OCI-LY7 (cell line): Measurements from ENCODE around the gene MTARC2. TPM values are rescaled to one million over a fixed set of nuclear protein-coding genes. Genes with fewer than 3 reads are reported as not detected.

Experiments used
- BruUV-seq: library from RNA; stranded (reverse); fragments of 400-500 nt; replicated peaks from 2 replicates; lab custom pipeline; 2021; lab: Mats Ljungman, UMichigan
- CTCF ChIA-PET: fragments of 300-600 bp; sonication (Branson Sonifier 250); formaldehyde crosslinking; loops from one replicate; lab custom pipeline; 2022; ENCODE audit warnings: antibody characterized with exemption; ENCODE audit not compliant: unreplicated experiment; lab: Charles Lee
- POLR2A ChIA-PET: fragments of 300-600 bp; sonication (Branson Sonifier 250); formaldehyde crosslinking; loops from one replicate; lab custom pipeline; 2022; ENCODE audit warnings: antibody characterized with exemption; lab: Charles Lee
- DNase-seq: peaks from one replicate; pipeline ENCODE4 v3.0.0-alpha.2; 2015; ENCODE audit warnings: low spot score
- H2AFZ ChIP-seq: fragments of 200-600 bp; sonication (generic), shearing (Covaris generic); 2 replicates; pipeline ENCODE4 v1.6.1; 2014; ENCODE audit warnings: mild to moderate bottlenecking, antibody characterized with exemption, low read length, moderate library complexity
- H3K27ac ChIP-seq: fragments of 200-600 bp; sonication (generic); 2 replicates; pipeline ENCODE4 v1.5.1; 2014; ENCODE audit warnings: mixed run types, low read depth, mild to moderate bottlenecking, moderate library complexity, low read length, inconsistent platforms; ENCODE audit not compliant: poor library complexity, severe bottlenecking
- H3K36me3 ChIP-seq: fragments of 200-600 bp; sonication (generic); 2 replicates; pipeline ENCODE4 v1.6.1; 2014; ENCODE audit warnings: mild to moderate bottlenecking, antibody characterized with exemption, low read length, moderate library complexity, mixed read lengths; ENCODE audit not compliant: insufficient read depth
- H3K4me1 ChIP-seq: fragments of 200-600 bp; sonication (generic); 2 replicates; pipeline ENCODE4 v1.5.1; 2014; ENCODE audit warnings: mild to moderate bottlenecking, low read length; ENCODE audit not compliant: insufficient read depth, poor library complexity, severe bottlenecking
- H3K4me2 ChIP-seq: fragments of 200-600 bp; sonication (generic); 2 replicates; pipeline ENCODE4 v1.6.1; 2014; ENCODE audit warnings: mild to moderate bottlenecking, low read length
- H3K4me3 ChIP-seq: fragments of 200-600 bp; sonication (generic); 2 replicates; pipeline ENCODE4 v1.5.1; 2014; ENCODE audit warnings: mild to moderate bottlenecking, low read depth, low read length; ENCODE audit not compliant: poor library complexity, severe bottlenecking
- H3K79me2 ChIP-seq: fragments of 200-600 bp; sonication (generic); 2 replicates; pipeline ENCODE4 v1.6.1; 2016; ENCODE audit warnings: low read depth, mild to moderate bottlenecking, low read length, moderate library complexity, mixed read lengths; ENCODE audit not compliant: insufficient read depth
- H3K9me2 ChIP-seq: fragments of 200-600 bp; sonication (generic); 2 replicates; pipeline ENCODE4 v1.6.1; 2016; ENCODE audit warnings: mild to moderate bottlenecking, low read length, mixed read lengths; ENCODE audit not compliant: insufficient read depth
- H3K9me3 ChIP-seq: fragments of 200-600 bp; sonication (generic); 2 replicates; pipeline ENCODE4 v1.6.1; 2014; ENCODE audit warnings: mild to moderate bottlenecking, mixed run types, low read length, mixed read lengths
- H4K20me1 ChIP-seq: fragments of 200-600 bp; sonication (generic); 2 replicates; pipeline ENCODE4 v1.6.1; 2014; ENCODE audit warnings: mild to moderate bottlenecking, antibody characterized with exemption, low read length, moderate library complexity, mixed read lengths; ENCODE audit not compliant: insufficient read depth
- CTCF ChIP-seq: fragments of 200-600 bp; sonication (generic); conservative IDR thresholded peaks from 2 replicates; pipeline ENCODE4 v1.5.1; 2014; ENCODE audit warnings: mild to moderate bottlenecking, antibody characterized with exemption, low read length, moderate library complexity, mixed read lengths
- EZH2phosphoT487 ChIP-seq: fragments of 200-600 bp; sonication (generic); IDR thresholded peaks from 2 replicates; pipeline ENCODE4 v1.6.1; 2018; ENCODE audit warnings: low read depth, borderline replicate concordance, mild to moderate bottlenecking, mixed run types, antibody characterized with exemption, low read length, moderate library complexity, mixed read lengths
- intact Hi-C: fragments of 100-400 bp; cut with micrococcal nuclease; formaldehyde crosslinking; loops from one replicate; pipeline ENCODE4 v1.10.0; 2022; ENCODE audit not compliant: unreplicated experiment
- total RNA-seq, 2 experiments: library from RNA; depleted of rRNA in 1 of 2; stranded (reverse); fragments of >200 nt in 1 of 2; shearing (Covaris generic) in 1 of 2; gene quantifications; 2 replicates each; pipeline ENCODE4 v1.2.3, GENCODE V29; 2014 to 2022

MTARC2 gene
- total RNA-seq, 2 experiments from 2014 or later = not detected

GRCh38 chr1:220755309-220755708, 7.2 kb downstream of the MTARC2 start:
- Histone ChIP-seq H3K27ac (no peak overlapping the region), H3K4me1 (no peaks in the 10 kb centered on the region), H4K20me1 (no peaks in the 10 kb centered on the region), H3K9me2 (no peaks in the 10 kb centered on the region), H3K36me3 (no peaks in the 10 kb centered on the region), H3K9me3 (no peaks in the 10 kb centered on the region), H3K4me2 (no peak overlapping the region), H3K4me3 (no peak overlapping the region), H2AFZ (no peak overlapping the region), H3K79me2 (no peaks in the 10 kb centered on the region)
- DNase-seq = no peak
- POLR2A ChIA-PET = no interaction called here
- no TSS peak for BruUV-seq
- CTCF ChIA-PET = no interaction called here
- TF ChIP-seq CTCF = no peak
- no peak for TF ChIP-seq EZH2phosphoT487
- intact Hi-C loops = no loop called here

GRCh38 chr1:220757441-220757840, 9.3 kb downstream of the MTARC2 start:
- no TSS peak for BruUV-seq
- CTCF ChIA-PET = no interaction called here

More at GRCh38 chr1:220757441-220757840, 9.3 kb downstream of the MTARC2 start:
- no peak for DNase-seq
- H3K4me2 ChIP-seq = no peak overlapping the region
- no peak overlapping the region for H2AFZ ChIP-seq
- H4K20me1 ChIP-seq = no peaks in the 10 kb centered on the region
- no peak overlapping the region for H3K27ac ChIP-seq
- H3K9me2 ChIP-seq = no peaks in the 10 kb centered on the region
- no peaks in the 10 kb centered on the region for H3K36me3 ChIP-seq
- no peaks in the 10 kb centered on the region for H3K79me2 ChIP-seq
- TF ChIP-seq CTCF (no peak), EZH2phosphoT487 (no peak)
- POLR2A ChIA-PET = no interaction called here
- no peaks in the 10 kb centered on the region for H3K9me3 ChIP-seq
- no peak overlapping the region for H3K4me3 ChIP-seq
- no peaks in the 10 kb centered on the region for H3K4me1 ChIP-seq
- intact Hi-C loops = no loop called here
